Measurements from ENCODE around the gene TECPR1.

DNA sequence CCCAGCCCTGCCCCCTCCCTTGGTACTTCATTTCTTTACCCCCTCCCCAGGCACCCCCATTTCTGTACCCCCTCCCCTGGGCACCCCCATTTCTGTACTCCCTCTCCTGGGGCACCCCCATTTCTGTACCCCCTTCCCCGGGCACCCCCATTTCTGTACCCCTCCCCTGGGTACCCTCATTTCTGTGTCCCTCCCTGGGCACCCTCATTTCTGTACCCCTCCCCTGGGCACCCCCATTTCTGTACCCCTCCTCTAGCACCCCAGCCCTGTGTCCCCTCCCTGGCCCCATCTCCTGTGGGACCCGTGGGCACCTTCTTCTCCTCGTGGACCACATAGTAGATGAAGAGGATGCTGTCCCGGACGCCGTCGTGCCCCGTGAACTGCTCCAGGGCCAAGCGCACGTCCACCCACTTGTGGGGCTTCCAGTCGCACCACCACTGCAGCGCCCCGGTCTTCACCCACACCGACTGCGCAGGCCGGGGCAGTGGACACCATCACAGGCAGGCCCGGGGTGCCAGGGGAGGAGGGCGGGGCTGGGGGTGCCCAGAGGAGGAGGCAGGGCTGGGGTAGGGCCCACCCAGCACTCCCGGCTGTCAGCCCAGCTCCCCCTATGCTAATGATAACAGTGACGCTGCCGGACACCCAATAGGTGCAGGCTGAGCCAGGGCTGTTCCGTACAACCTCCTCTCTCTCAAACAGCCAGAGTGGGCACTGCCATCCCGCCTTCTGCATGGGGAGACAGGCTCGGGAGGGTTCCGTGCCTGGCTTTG lies 20.4 kb downstream of the TECPR1 start:
- TF ChIP-seq EZH2 (IDR thresholded peaks at IDR 0.05; ENCODE audit: low read length, unreplicated experiment): no peak
- TF ChIP-seq, protein P1, sequence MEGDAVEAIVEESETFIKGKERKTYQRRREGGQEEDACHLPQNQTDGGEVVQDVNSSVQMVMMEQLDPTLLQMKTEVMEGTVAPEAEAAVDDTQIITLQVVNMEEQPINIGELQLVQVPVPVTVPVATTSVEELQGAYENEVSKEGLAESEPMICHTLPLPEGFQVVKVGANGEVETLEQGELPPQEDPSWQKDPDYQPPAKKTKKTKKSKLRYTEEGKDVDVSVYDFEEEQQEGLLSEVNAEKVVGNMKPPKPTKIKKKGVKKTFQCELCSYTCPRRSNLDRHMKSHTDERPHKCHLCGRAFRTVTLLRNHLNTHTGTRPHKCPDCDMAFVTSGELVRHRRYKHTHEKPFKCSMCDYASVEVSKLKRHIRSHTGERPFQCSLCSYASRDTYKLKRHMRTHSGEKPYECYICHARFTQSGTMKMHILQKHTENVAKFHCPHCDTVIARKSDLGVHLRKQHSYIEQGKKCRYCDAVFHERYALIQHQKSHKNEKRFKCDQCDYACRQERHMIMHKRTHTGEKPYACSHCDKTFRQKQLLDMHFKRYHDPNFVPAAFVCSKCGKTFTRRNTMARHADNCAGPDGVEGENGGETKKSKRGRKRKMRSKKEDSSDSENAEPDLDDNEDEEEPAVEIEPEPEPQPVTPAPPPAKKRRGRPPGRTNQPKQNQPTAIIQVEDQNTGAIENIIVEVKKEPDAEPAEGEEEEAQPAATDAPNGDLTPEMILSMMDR (conservative IDR thresholded peaks at IDR 0.05; ENCODE audit: low read depth, low read length): no peak

All from PC-3 (cell line).